K562 (cell line): ENCODE measurements around the gene TMPRSS6.

Experiments
- BDP1 ChIP-seq: IDR thresholded peaks from 3 replicates; pipeline ENCODE4 v1.6.1; 2011; ENCODE audit not compliant: insufficient read length, insufficient read depth
- FOSL1 ChIP-seq: fragments of 200-800 bp; sonication (Bioruptor generic); conservative IDR thresholded peaks from 2 replicates; pipeline ENCODE4 v1.6.1; 2016; ENCODE audit warnings: missing genetic modification characterization, missing compliant biosample characterization
- HNRNPL ChIP-seq: fragments of 200-400 bp; formaldehyde crosslinking; IDR thresholded peaks from 2 replicates; pipeline ENCODE4 v1.6.1; 2017; ENCODE audit warnings: low read depth, mild to moderate bottlenecking, low read length
- NCOA1 ChIP-seq: fragments of 450-650 bp; IDR thresholded peaks from 2 replicates; pipeline ENCODE4 v1.6.1; 2016; ENCODE audit warnings: low read depth
- REST ChIP-seq, 2 experiments: fragments of 450-650 bp; formaldehyde crosslinking in 1 of 2; IDR thresholded peaks; 2 replicates each; pipeline versions ENCODE4 v1.4.0 to v1.6.1; 2014 to 2020; ENCODE audit warnings: mild to moderate bottlenecking in 2 of 2, borderline replicate concordance in 1 of 2, low read depth in 1 of 2
- RUNX1 ChIP-seq: sonication (generic); IDR thresholded peaks from 2 replicates; pipeline ENCODE4 v1.6.1; 2016; ENCODE audit warnings: antibody characterized with exemption, low read depth
- ZKSCAN1 ChIP-seq: fragments of 150-350 bp; IDR thresholded peaks from 2 replicates; pipeline ENCODE4 v1.6.1; 2016; ENCODE audit warnings: low read depth, low read length

DNA sequence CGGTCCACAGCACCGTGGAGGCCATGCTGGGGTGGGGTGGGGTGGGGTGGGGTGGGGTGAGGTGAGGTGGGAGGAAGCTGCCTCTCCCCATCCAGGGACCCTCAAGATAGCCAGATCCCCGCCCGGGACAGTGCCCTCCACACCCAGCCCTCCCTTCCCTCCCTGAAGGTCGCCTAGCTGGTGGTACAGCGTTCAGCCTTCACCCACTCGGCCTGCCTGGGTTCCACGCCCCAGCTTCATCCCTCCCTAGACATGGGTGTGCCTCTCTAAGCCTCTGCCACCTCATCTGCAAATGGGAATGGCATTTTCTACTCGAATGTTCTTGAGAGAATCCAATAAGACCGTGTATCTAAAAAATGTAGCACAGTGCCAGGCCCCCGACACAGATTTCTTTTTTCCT, 40.2 kb downstream of the TMPRSS6 start:
- TF ChIP-seq REST (IDR thresholded peaks at IDR 0.05; ENCODE audit: borderline replicate concordance) = no peak
- no peak for TF ChIP-seq REST (CRISPR knock-in tag; IDR thresholded peaks at IDR 0.05; ENCODE audit: low read depth)
- no peak for TF ChIP-seq HNRNPL
- TF ChIP-seq FOSL1 (tag) = no peak
- no peak for TF ChIP-seq RUNX1
- TF ChIP-seq BDP1 = no peak
- no peak for TF ChIP-seq ZKSCAN1
- no peak for TF ChIP-seq NCOA1
